Uterus (tissue), 2 donors: ENCODE measurements around the gene DNAJC6.

Experiments used
- POLR2A ChIP-seq, 2 donors: fragments of 450-650 bp; IDR thresholded peaks; one replicate each; pipeline ENCODE4 v1.6.1; 2016; ENCODE audit warnings: antibody characterized with exemption in 2 of 2, mild to moderate bottlenecking in 1 of 2, moderate library complexity in 1 of 2
- TF ChIP-seq, protein P1 (sequence below), 4 experiments: fragments of 200-600 bp in 2 of 4; fragments of 450-650 bp in 2 of 4; sonication (generic) in 2 of 4; IDR thresholded peaks; one replicate each; pipeline ENCODE4 v1.5.1; 2016 to 2019; ENCODE audit warnings: antibody characterized with exemption in 4 of 4, mild to moderate bottlenecking in 2 of 4, moderate library complexity in 1 of 4

DNA sequence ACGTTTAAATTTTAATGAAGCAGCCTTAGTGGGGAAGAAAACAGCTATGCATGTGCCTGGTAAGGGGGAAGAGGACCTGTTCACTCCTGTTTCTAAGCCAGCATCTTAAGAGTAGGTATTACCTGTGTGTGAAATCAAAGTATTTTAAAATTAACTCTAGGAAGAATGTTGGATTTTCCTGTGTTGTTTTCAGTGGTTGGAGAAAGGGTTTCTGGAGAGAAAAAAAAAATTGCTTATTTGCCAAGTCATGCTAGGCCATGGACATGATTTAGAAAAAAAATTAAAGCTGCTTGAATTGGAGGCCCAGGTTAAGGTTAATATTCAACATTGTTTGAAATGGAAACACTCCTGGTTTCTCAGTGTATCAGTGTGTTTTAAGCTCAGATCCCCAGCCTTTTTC is 42.9 kb upstream of the DNAJC6 start:
- TF ChIP-seq, protein P1, sequence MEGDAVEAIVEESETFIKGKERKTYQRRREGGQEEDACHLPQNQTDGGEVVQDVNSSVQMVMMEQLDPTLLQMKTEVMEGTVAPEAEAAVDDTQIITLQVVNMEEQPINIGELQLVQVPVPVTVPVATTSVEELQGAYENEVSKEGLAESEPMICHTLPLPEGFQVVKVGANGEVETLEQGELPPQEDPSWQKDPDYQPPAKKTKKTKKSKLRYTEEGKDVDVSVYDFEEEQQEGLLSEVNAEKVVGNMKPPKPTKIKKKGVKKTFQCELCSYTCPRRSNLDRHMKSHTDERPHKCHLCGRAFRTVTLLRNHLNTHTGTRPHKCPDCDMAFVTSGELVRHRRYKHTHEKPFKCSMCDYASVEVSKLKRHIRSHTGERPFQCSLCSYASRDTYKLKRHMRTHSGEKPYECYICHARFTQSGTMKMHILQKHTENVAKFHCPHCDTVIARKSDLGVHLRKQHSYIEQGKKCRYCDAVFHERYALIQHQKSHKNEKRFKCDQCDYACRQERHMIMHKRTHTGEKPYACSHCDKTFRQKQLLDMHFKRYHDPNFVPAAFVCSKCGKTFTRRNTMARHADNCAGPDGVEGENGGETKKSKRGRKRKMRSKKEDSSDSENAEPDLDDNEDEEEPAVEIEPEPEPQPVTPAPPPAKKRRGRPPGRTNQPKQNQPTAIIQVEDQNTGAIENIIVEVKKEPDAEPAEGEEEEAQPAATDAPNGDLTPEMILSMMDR (IDR thresholded peaks at IDR 0.05): no peak
- no peak for TF ChIP-seq POLR2A (IDR thresholded peaks at IDR 0.05)
